T-cell (primary cell): ENCODE data around the gene CFAP157. TPM values are rescaled to one million over a fixed set of nuclear protein-coding genes. Genes with fewer than 3 reads are reported as not detected.

ENCODE experiments used
- ATAC-seq, 4 experiments: fragments of 200-7000 bp in 3 of 4; fragments of 150-1000 bp in 1 of 4; cut with Tn5 transposase; replicated peaks in 1 of 4; 1 replicate in 3 of 4; 2 replicates in 1 of 4; pipeline ENCODE4 v1.10.0; 2021; ENCODE audit warnings: moderate library complexity in 3 of 4, mild to moderate bottlenecking in 2 of 4, moderate number of reproducible peaks in 1 of 4
- CTCF ChIA-PET, 2 donors: fragments of 300-600 bp; sonication (Branson Sonifier 250); formaldehyde crosslinking; loops; one replicate each; lab custom pipeline; 2022; ENCODE audit warnings: antibody characterized with exemption in 2 of 2; lab: Charles Lee
- POLR2A ChIA-PET, 2 donors: fragments of 300-600 bp; sonication (Branson Sonifier 250); formaldehyde crosslinking; loops; one replicate each; lab custom pipeline; 2022; ENCODE audit warnings: antibody characterized with exemption in 2 of 2; lab: Charles Lee
- DNase-seq, 35 experiments: peaks; one replicate each; pipeline versions ENCODE4 v3.0.0 to v3.0.0-alpha.2; 2013 to 2023
- H3K27ac ChIP-seq: one replicate; pipeline ENCODE4 v1.5.1; 2013; ENCODE audit warnings: low read length
- H3K27me3 ChIP-seq, 2 experiments: replicated peaks in 1 of 2; 1 replicate in 1 of 2; 2 replicates in 1 of 2; pipeline versions ENCODE4 v1.6.1 to v1.7.0; 2013; ENCODE audit warnings: low read length in 1 of 2, mixed read lengths in 1 of 2; ENCODE audit not compliant: control insufficient read depth in 2 of 2, insufficient read depth in 2 of 2; ENCODE audit errors: extremely low read depth in 1 of 2
- H3K36me3 ChIP-seq, 2 donors: 1 replicate in 1 of 2; 2 replicates in 1 of 2; pipeline versions ENCODE4 v1.6.1 to v1.7.0; 2013; ENCODE audit warnings: low read length in 1 of 2; ENCODE audit not compliant: control insufficient read depth in 2 of 2, insufficient read depth in 1 of 2; ENCODE audit errors: extremely low read depth in 1 of 2
- H3K4me1 ChIP-seq, 2 experiments: 1 replicate in 1 of 2; 2 replicates in 1 of 2; pipeline versions ENCODE4 v1.6.1 to v1.7.0; 2013; ENCODE audit warnings: low read length in 2 of 2, mixed read lengths in 1 of 2; ENCODE audit not compliant: insufficient read depth in 2 of 2, control insufficient read depth in 1 of 2; ENCODE audit errors: extremely low read depth in 1 of 2
- H3K4me3 ChIP-seq, 2 donors: 1 replicate in 1 of 2; 2 replicates in 1 of 2; pipeline versions ENCODE4 v1.5.1 to v1.7.0; 2013; ENCODE audit warnings: mild to moderate bottlenecking in 2 of 2, low read length in 1 of 2, moderate library complexity in 1 of 2; ENCODE audit not compliant: control insufficient read depth in 1 of 2; ENCODE audit errors: extremely low read depth in 1 of 2
- H3K9me3 ChIP-seq: 2 replicates; pipeline ENCODE4 v1.7.0; 2013
- H3K27ac Mint-ChIP-seq, 2 donors: one replicate each; pipeline ENCODE4 v1.8.0; 2020 to 2021; ENCODE audit warnings: mild to moderate bottlenecking in 2 of 2, mixed read lengths in 2 of 2
- H3K27me3 Mint-ChIP-seq, 2 donors: one replicate each; pipeline ENCODE4 v1.8.0; 2021 to 2022; ENCODE audit warnings: mixed read lengths in 2 of 2
- H3K36me3 Mint-ChIP-seq: one replicate; pipeline ENCODE4 v1.8.0; 2021; ENCODE audit warnings: mixed read lengths
- H3K4me1 Mint-ChIP-seq, 3 donors: one replicate each; pipeline ENCODE4 v1.8.0; 2020 to 2022; ENCODE audit warnings: mixed read lengths in 3 of 3, mild to moderate bottlenecking in 1 of 3
- H3K4me3 Mint-ChIP-seq, 3 donors: one replicate each; pipeline ENCODE4 v1.8.0; 2020 to 2022; ENCODE audit warnings: mild to moderate bottlenecking in 3 of 3, mixed read lengths in 3 of 3, moderate library complexity in 3 of 3
- H3K9me3 Mint-ChIP-seq, 3 donors: one replicate each; pipeline ENCODE4 v1.8.0; 2020 to 2022; ENCODE audit warnings: mixed read lengths in 3 of 3
- WGBS: methylation state at CpG from one replicate; pipeline ENCODE4 v1.1.5; 2013; ENCODE audit warnings: missing lambda C conversion rate; ENCODE audit not compliant: insufficient coverage; 5-methylcytosine and 5-hydroxymethylcytosine counted together
- total RNA-seq, 35 experiments: library from RNA in 6 of 35; stranded (reverse) in 6 of 35; fragments of 120-200 nt in 1 of 35; gene quantifications; one replicate each; pipeline versions ENCODE4 v1.2.1 to v1.2.4 and lab custom pipeline; 2013 to 2026

The CFAP157 gene
- total RNA-seq, 5 donors from 2014 or later (not counting 1 experiment from before 2014, with no cell fraction given), result 0.13 to 0.44 (median 0.40) TPM; not detected in 2

DNA sequence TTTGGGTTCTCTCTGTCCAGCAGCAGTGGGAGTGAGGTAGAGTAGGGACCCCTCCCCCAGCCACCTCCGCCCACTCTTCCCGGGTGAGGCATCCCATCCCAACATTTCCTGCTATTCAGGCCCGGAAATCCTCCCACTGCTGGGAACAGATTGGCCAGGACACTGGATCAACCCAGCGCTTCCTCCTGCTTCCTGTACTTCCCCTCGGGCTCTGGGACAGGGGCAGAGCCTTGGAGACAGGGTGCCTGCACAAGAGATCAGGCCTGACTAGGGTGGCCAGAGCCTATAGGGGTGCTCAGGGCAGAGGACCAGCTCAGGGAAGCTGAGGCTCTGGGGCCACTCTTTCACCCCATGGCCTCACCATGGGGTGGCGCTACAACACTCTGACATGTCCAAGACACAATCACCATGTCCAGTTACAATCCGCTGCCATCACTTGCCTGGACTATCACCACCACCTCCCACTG lies 57.2 kb downstream of the CFAP157 start:
- peaks cover 39% of the 10 kb centered on the region for H3K36me3 Mint-ChIP-seq
- no peak overlapping the region for H3K4me3 Mint-ChIP-seq

GRCh38 chr9:127765418-127765817 lies 58.6 kb downstream of the CFAP157 start:
- H3K4me1 ChIP-seq, result peaks cover 40 to 74% of the 10 kb centered on the region in 2 experiments
- no peaks in the 10 kb centered on the region for H3K9me3 ChIP-seq
- H3K27ac Mint-ChIP-seq, result peak overlapping the region; percentile 72 to 95
- H3K27ac ChIP-seq, result no peak overlapping the region
- WGBS, result 91% methylated on average over 1 of the region's 1 CpG
- no peak overlapping the region for H3K4me3 Mint-ChIP-seq
- CTCF ChIA-PET, result interaction anchor here in 1 of 2 donors (0.5 kb wide), 1 partner anchor 496 kb away, joined by 3 read pairs; no protein-coding TSS in a partner anchor
- ATAC-seq, result no peak
- POLR2A ChIA-PET, result no interaction called here
- no peak overlapping the region for H3K4me3 ChIP-seq
- H3K27me3 Mint-ChIP-seq, result no peaks in the 10 kb centered on the region
- DNase-seq, result no peak
- H3K4me1 Mint-ChIP-seq, result peaks cover 78 to 84% (median 79%) of the 10 kb centered on the region in 3 donors
- no peaks in the 10 kb centered on the region for H3K9me3 Mint-ChIP-seq
- H3K36me3 Mint-ChIP-seq, result peaks cover 40% of the 10 kb centered on the region
- H3K27me3 ChIP-seq, result no peaks in the 10 kb centered on the region
- peaks cover 13 to 67% of the 10 kb centered on the region in 2 donors for H3K36me3 ChIP-seq

More for the DNA sequence above, 57.2 kb downstream of the CFAP157 start:
- H3K4me1 Mint-ChIP-seq, result peaks cover 65 to 70% (median 66%) of the 10 kb centered on the region in 3 donors
- no peak overlapping the region for H3K27ac ChIP-seq
- no peaks in the 10 kb centered on the region for H3K27me3 Mint-ChIP-seq
- peaks cover 19 to 70% of the 10 kb centered on the region in 2 donors for H3K36me3 ChIP-seq
- peak overlapping the region; percentile 61 to 75 for H3K27ac Mint-ChIP-seq
- ChIA-PET POLR2A (no interaction called here), CTCF (interaction anchor here in 1 of 2 donors (1.0 to 1.5 kb wide), 3 partner anchors 19 to 158 kb away, joined by 4 read pairs; partner anchors contain the start of gene TOR2A)
- no peaks in the 10 kb centered on the region for H3K27me3 ChIP-seq
- ATAC-seq, result peak in 3 of 4 experiments; percentile 30 to 51 (median 31)
- H3K9me3 Mint-ChIP-seq, result no peaks in the 10 kb centered on the region
- H3K9me3 ChIP-seq, result no peaks in the 10 kb centered on the region
- no peak overlapping the region for H3K4me3 ChIP-seq
- H3K4me1 ChIP-seq, result peaks cover 27 to 59% of the 10 kb centered on the region in 2 experiments
- peak in 2 of 35 experiments; percentile 25 to 49 for DNase-seq
- WGBS, result 95% methylated on average over 5 of the region's 7 CpGs

Other genes with a start within 250 kb of the CFAP157 start
- gene STXBP1, start 94.7 kb upstream of the CFAP157 start, total RNA-seq, result 10 to 100 TPM in 4 of 5 donors, 1 to 10 TPM in 1; 3.8 to 18.2 (median 17.3) TPM
- 10 to 100 TPM in 4 of 5 donors, 1 to 10 TPM in 1; 4.4 to 15.9 (median 12.9) TPM for gene PTRH1, start 8.7 kb downstream of the CFAP157 start, total RNA-seq
- 10 to 100 TPM in 1 of 5 donors, 1 to 10 TPM in 4; 4.6 to 31.8 (median 6.2) TPM for gene TTC16, start 9.1 kb downstream of the CFAP157 start, total RNA-seq
- 10 to 100 TPM in 3 of 5 donors, 1 to 10 TPM in 2; 7.7 to 18.4 (median 15.5) TPM for gene TOR2A, start 28.3 kb downstream of the CFAP157 start, total RNA-seq
- 10 to 100 TPM; 31.6 to 48.7 (median 47.7) TPM for gene SH2D3C, start 71.7 kb downstream of the CFAP157 start, total RNA-seq
- 100 to 1,000 TPM; 108 to 159 (median 147) TPM for gene CDK9, start 79.0 kb downstream of the CFAP157 start, total RNA-seq
- gene FPGS, start 95.9 kb downstream of the CFAP157 start, total RNA-seq, result 100 to 1,000 TPM in 3 of 5 donors, 10 to 100 TPM in 2; 78.4 to 151 (median 139) TPM
- 10 to 100 TPM in 1 of 5 donors, 1 to 10 TPM in 4; 6.8 to 16.7 (median 8.8) TPM for gene ENG, start 147.7 kb downstream of the CFAP157 start, total RNA-seq
- gene AK1, start 170.7 kb downstream of the CFAP157 start, total RNA-seq, result 10 to 100 TPM; 40.5 to 54.9 (median 50.4) TPM
- gene ST6GALNAC6, start 192.6 kb downstream of the CFAP157 start, total RNA-seq, result 100 to 1,000 TPM in 2 of 5 donors, 10 to 100 TPM in 3; 73.0 to 123 (median 86.3) TPM
- gene ST6GALNAC4, start 210.1 kb downstream of the CFAP157 start, total RNA-seq, result 10 to 100 TPM; 24.9 to 40.7 (median 35.1) TPM
- 1 to 10 TPM in 4 of 5 donors, under 1 TPM in 1; 0.99 to 5.6 (median 2.6) TPM for gene PIP5KL1, start 223.8 kb downstream of the CFAP157 start, total RNA-seq
- 10 to 100 TPM; 32.3 to 66.5 (median 60.5) TPM for gene DPM2, start 230.9 kb downstream of the CFAP157 start, total RNA-seq